22Rv1 (cell line): ENCODE data around the gene ZNF407.

Experiments used
- CTCF ChIP-seq: fragments of 450-650 bp; IDR thresholded peaks from 2 replicates; pipeline ENCODE4 v1.5.1; 2017; ENCODE audit warnings: mild to moderate bottlenecking
- ZFX ChIP-seq: fragments of 450-650 bp; IDR thresholded peaks from 2 replicates; pipeline ENCODE4 v1.6.1; 2017; ENCODE audit warnings: antibody characterized with exemption, borderline replicate concordance

- TF ChIP-seq CTCF (no peak), ZFX (no peak)
Observed at GRCh38 chr18:74996055-74996454, 398.4 kb downstream of the ZNF407 start.
